CD4-positive, alpha-beta T cell treated with Interleukin-1 beta for 1 hour (primary cell): ENCODE results near the gene PAX8.
"Not testable (repeated sequence)": the region's sequence is repeated elsewhere in the genome, so short reads cannot be mapped to it uniquely, and the experiment has no call there.

Experiments
- DNase-seq, 2 donors: peaks; one replicate each; pipeline ENCODE4 v3.0.0-alpha.2; 2020 to 2022

PAX8 gene

GRCh38 chr2:113278742-113279139 lies at the start of gene PAX8:
Gene PAX8, minus strand, starts transcription at chr2:113278921. Its CDS starts 527 bp downstream, at chr2:113278394.
- DNase-seq: no peak

- DNase-seq: no peak
Measured at GRCh38 chr2:113328043-113328442, 49.3 kb upstream of the PAX8 start.

- DNase-seq: not testable (repeated sequence)
Measured at GRCh38 chr2:113325161-113325731, 46.5 kb upstream of the PAX8 start.

GRCh38 chr2:113324684-113325160 lies 46.0 kb upstream of the PAX8 start:
- DNase-seq: peak; percentile 4 to 6

GRCh38 chr2:113323129-113323528 lies 44.4 kb upstream of the PAX8 start:
- DNase-seq: not testable (repeated sequence)

GRCh38 chr2:113320106-113320505 lies 41.4 kb upstream of the PAX8 start:
- not testable (repeated sequence) for DNase-seq

GRCh38 chr2:113318941-113319340 lies 40.2 kb upstream of the PAX8 start:
- DNase-seq: not testable (repeated sequence)

GRCh38 chr2:113316085-113316484 lies 37.4 kb upstream of the PAX8 start:
- DNase-seq: no peak

- not testable (repeated sequence) for DNase-seq
Measured at GRCh38 chr2:113314663-113315062, 35.9 kb upstream of the PAX8 start.

GRCh38 chr2:113314176-113314575 lies 35.5 kb upstream of the PAX8 start:
- DNase-seq: not testable (repeated sequence)

GRCh38 chr2:113311781-113312180 lies 33.1 kb upstream of the PAX8 start:
- DNase-seq: not testable (repeated sequence)

- not testable (repeated sequence) for DNase-seq
Measured at GRCh38 chr2:113311191-113311590, 32.5 kb upstream of the PAX8 start.

- DNase-seq: no peak
Measured at GRCh38 chr2:113309655-113310387, 31.1 kb upstream of the PAX8 start.

GRCh38 chr2:113308784-113309183 lies 30.1 kb upstream of the PAX8 start:
- not testable (repeated sequence) for DNase-seq

- not testable (repeated sequence) for DNase-seq
Measured at GRCh38 chr2:113306207-113306606, 27.5 kb upstream of the PAX8 start.

GRCh38 chr2:113305749-113306148 lies 27.0 kb upstream of the PAX8 start:
- not testable (repeated sequence) for DNase-seq

GRCh38 chr2:113305146-113305545 lies 26.4 kb upstream of the PAX8 start:
- DNase-seq: no peak

GRCh38 chr2:113304702-113305101 lies 26.0 kb upstream of the PAX8 start:
- DNase-seq: no peak

GRCh38 chr2:113302216-113302980 lies 23.7 kb upstream of the PAX8 start:
- not testable (repeated sequence) for DNase-seq

- no peak for DNase-seq
Measured at GRCh38 chr2:113300281-113300680, 21.6 kb upstream of the PAX8 start.

- DNase-seq: no peak
Measured at GRCh38 chr2:113298176-113298575, 19.5 kb upstream of the PAX8 start.

- peak; percentile 22 to 39 for DNase-seq
Measured at GRCh38 chr2:113297590-113297989, 18.9 kb upstream of the PAX8 start.

GRCh38 chr2:113291191-113291590 lies 12.5 kb upstream of the PAX8 start:
- no peak for DNase-seq
